SU-DHL-6 (cell line): ENCODE measurements around the gene TMEM40.

Source experiments
- H2AFZ ChIP-seq: fragments of 200-600 bp; sonication (generic); 2 replicates; pipeline ENCODE4 v1.6.1; 2014; ENCODE audit warnings: low read depth, mild to moderate bottlenecking, moderate library complexity, mixed read lengths, antibody characterized with exemption, low read length; ENCODE audit not compliant: severe bottlenecking
- H3F3A ChIP-seq: fragments of 200-600 bp; shearing (Covaris generic); 2 replicates; pipeline ENCODE4 v1.6.0; 2016; ENCODE audit warnings: antibody characterized with exemption, mild to moderate bottlenecking; ENCODE audit not compliant: insufficient read depth
- H3K27ac ChIP-seq: fragments of 200-600 bp; sonication (generic); 2 replicates; pipeline ENCODE4 v1.5.1; 2016; ENCODE audit warnings: low read depth, mild to moderate bottlenecking, low read length, moderate library complexity, mixed read lengths
- H3K27me3 ChIP-seq: fragments of 200-600 bp; sonication (generic), shearing (Covaris generic); 2 replicates; pipeline ENCODE4 v1.6.0; 2014; ENCODE audit warnings: mild to moderate bottlenecking, low read length
- H3K36me3 ChIP-seq: fragments of 200-600 bp; sonication (generic); 2 replicates; pipeline ENCODE4 v1.6.1; 2014; ENCODE audit warnings: mild to moderate bottlenecking, low read length, mixed read lengths
- H3K4me2 ChIP-seq: fragments of 300-600, 200-600 bp; shearing (Covaris generic), sonication (generic); 2 replicates; pipeline ENCODE4 v1.6.0; 2014; ENCODE audit warnings: low read length, low read depth, mild to moderate bottlenecking; ENCODE audit not compliant: poor library complexity, severe bottlenecking
- H3K4me3 ChIP-seq: fragments of 200-600 bp; sonication (generic); 2 replicates; pipeline ENCODE4 v1.5.1; 2014; ENCODE audit warnings: antibody characterized with exemption, low read length, mild to moderate bottlenecking, mixed read lengths; ENCODE audit not compliant: insufficient read depth, poor library complexity, severe bottlenecking
- H3K79me2 ChIP-seq: fragments of 200-600 bp; sonication (generic); 2 replicates; pipeline ENCODE4 v1.6.1; 2014; ENCODE audit warnings: mild to moderate bottlenecking, low read length, moderate library complexity; ENCODE audit not compliant: insufficient read depth
- H3K9ac ChIP-seq: fragments of 200-600 bp; sonication (generic); 2 replicates; pipeline ENCODE4 v1.7.0; 2014; ENCODE audit warnings: mild to moderate bottlenecking, low read length
- H3K9me2 ChIP-seq: fragments of 200-600 bp; sonication (generic); replicated peaks from 2 replicates; pipeline ENCODE4 v1.6.1; 2014; ENCODE audit warnings: low read length; ENCODE audit not compliant: insufficient read depth
- H3K9me3 ChIP-seq: fragments of 200-600 bp; sonication (generic); 2 replicates; pipeline ENCODE4 v1.6.1; 2014; ENCODE audit warnings: low read length, mixed read lengths; ENCODE audit not compliant: insufficient read depth
- H4K20me1 ChIP-seq: fragments of 200-600 bp; sonication (generic); 2 replicates; pipeline ENCODE4 v1.6.1; 2014; ENCODE audit warnings: low read depth, mild to moderate bottlenecking, antibody characterized with exemption, low read length, moderate library complexity, mixed read lengths
- CTCF ChIP-seq: fragments of 200-600 bp; sonication (generic); IDR thresholded peaks from one replicate; pipeline ENCODE4 v1.5.1; 2017; ENCODE audit warnings: antibody characterized with exemption, mild to moderate bottlenecking, low read length, moderate library complexity; ENCODE audit not compliant: insufficient read depth, poor library complexity, severe bottlenecking
- EZH2phosphoT487 ChIP-seq: fragments of 200-600 bp; sonication (generic), shearing (Covaris generic); conservative IDR thresholded peaks from 2 replicates; pipeline ENCODE4 v1.6.1; 2018; ENCODE audit warnings: mild to moderate bottlenecking, antibody characterized with exemption, low read length, moderate library complexity, mixed read lengths

TMEM40 gene

GRCh38 chr3:12744326-12744725 lies 14.7 kb downstream of the TMEM40 start:
- no peak overlapping the region for H3K4me3 ChIP-seq
- no peaks in the 10 kb centered on the region for H3K79me2 ChIP-seq
- H3K4me2 ChIP-seq, result no peak overlapping the region
- H4K20me1 ChIP-seq, result no peaks in the 10 kb centered on the region
- H3F3A ChIP-seq, result no peaks in the 10 kb centered on the region
- H3K9me3 ChIP-seq, result no peaks in the 10 kb centered on the region
- H3K9me2 ChIP-seq, result no peaks in the 10 kb centered on the region
- no peaks in the 10 kb centered on the region for H3K36me3 ChIP-seq
- H3K27ac ChIP-seq, result no peak overlapping the region
- TF ChIP-seq CTCF, result no peak
- TF ChIP-seq EZH2phosphoT487, result no peak
- H3K9ac ChIP-seq, result no peak overlapping the region
- H2AFZ ChIP-seq, result no peak overlapping the region
- no peaks in the 10 kb centered on the region for H3K27me3 ChIP-seq

DNA sequence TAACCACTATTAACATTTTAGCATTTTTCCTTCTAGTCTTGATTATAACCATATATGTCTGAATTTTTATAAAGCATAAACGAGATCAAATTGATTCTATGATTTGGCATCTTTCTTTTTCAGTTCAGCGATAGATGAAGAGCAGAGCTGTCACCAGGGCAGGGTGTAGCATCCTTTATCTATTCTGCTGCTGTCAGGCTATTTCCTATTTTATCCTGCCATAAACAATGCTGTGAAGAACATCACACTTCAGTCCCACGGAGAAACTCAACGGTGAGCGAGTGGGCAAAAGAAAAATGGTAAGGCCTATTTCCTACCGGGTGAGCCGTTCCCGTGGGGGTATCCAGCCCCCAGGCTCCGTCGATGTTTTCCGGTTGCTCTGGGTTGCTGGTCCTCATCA lies 15.5 kb downstream of the TMEM40 start:
- no peaks in the 10 kb centered on the region for H3K36me3 ChIP-seq
- H3K4me2 ChIP-seq, result no peak overlapping the region
- H3K27ac ChIP-seq, result no peak overlapping the region
- H3K27me3 ChIP-seq, result no peaks in the 10 kb centered on the region
- no peaks in the 10 kb centered on the region for H3K9me3 ChIP-seq
- H3K9me2 ChIP-seq, result no peaks in the 10 kb centered on the region
- TF ChIP-seq CTCF, result no peak
- TF ChIP-seq EZH2phosphoT487, result no peak
- no peaks in the 10 kb centered on the region for H4K20me1 ChIP-seq
- no peak overlapping the region for H3K4me3 ChIP-seq
- H3K9ac ChIP-seq, result no peak overlapping the region
- H3F3A ChIP-seq, result no peaks in the 10 kb centered on the region
- H3K79me2 ChIP-seq, result no peaks in the 10 kb centered on the region
- H2AFZ ChIP-seq, result no peak overlapping the region

GRCh38 chr3:12742330-12743107 lies 16.5 kb downstream of the TMEM40 start:
- Histone ChIP-seq H3K27me3 (no peaks in the 10 kb centered on the region), H3K9me2 (no peaks in the 10 kb centered on the region), H3K4me2 (no peak overlapping the region), H3K4me3 (no peak overlapping the region), H3F3A (no peaks in the 10 kb centered on the region), H3K36me3 (no peaks in the 10 kb centered on the region), H4K20me1 (no peaks in the 10 kb centered on the region), H3K9me3 (no peaks in the 10 kb centered on the region), H2AFZ (no peak overlapping the region), H3K27ac (no peak overlapping the region), H3K79me2 (no peaks in the 10 kb centered on the region), H3K9ac (no peak overlapping the region)
- TF ChIP-seq CTCF (no peak), EZH2phosphoT487 (no peak)
